ENCODE data around the gene ENTPD6.
A peak's percentile ranks its signal among the peaks of the same experiment; 100 is the strongest.

ENTPD6 gene

DNA sequence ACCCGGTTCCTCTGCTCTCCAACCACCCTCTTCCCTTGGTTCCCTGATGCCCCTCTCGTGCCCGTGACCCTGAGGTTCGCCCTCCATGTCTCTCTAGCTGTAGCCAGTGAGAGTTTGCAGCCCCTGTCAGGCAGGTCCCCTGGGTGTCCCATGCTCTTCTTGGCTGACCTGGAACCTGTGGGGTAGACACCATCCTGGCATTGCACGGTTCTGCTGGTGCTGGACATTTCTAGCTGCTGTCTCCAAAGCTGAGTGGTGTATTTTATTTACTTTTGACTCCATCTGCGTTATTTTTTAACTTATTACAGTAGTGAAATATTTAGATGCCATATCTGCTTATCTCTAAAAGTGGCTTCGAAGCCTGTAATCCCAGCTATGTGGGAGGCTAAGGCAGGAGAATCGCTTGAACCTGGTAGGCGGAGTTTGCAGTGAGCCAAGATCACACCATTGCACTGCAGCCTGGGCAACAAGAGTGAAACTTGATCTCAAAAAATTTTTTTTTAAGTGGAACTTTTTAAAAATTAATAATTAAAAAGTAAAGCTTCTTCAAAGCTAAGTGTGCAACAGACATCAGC lies 12.5 kb downstream of the ENTPD6 start:
- DNase-seq (ENCODE audit: low spot score) = no peak

DNA sequence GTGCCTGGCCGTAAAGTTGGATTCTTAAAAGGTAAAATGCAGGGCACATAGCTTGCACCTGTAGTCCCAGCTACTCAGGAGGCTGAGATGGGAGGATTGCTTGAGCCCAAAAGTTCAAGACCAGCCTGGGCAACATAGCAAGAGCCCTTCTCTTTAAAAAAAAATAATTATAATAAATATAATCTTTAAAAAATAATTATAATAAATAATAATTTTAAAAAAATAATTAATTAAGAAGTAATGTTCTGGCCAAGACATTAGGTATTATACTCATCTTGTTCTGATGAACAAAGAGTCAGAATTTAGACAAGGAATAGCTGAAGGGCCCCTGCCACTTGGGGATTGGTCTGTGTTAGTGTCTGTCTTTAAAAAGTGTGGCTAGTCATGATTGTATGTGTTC lies 13.9 kb downstream of the ENTPD6 start:
- DNase-seq (ENCODE audit: low spot score) = no peak

DNA sequence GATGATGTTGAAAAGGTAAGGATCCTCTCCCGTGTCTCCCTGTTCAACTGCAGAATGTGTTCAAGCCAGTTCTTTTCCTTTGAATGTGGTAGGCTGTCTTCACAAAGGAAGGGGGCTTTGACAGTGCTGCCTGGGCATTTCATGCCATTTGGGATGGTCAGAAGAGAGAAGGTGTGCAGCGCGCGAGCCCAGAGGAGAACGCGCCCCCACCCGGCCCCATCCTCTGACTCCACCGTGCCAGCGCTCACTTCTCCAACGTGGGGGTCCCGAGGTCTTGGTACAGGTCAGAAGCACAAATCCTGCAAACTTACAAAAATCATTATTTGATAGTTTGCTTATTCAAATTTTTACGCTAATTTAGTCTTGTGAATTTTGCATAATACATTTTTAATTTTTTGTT lies 14.4 kb downstream of the ENTPD6 start:
- DNase-seq (ENCODE audit: low spot score) = no peak

DNA sequence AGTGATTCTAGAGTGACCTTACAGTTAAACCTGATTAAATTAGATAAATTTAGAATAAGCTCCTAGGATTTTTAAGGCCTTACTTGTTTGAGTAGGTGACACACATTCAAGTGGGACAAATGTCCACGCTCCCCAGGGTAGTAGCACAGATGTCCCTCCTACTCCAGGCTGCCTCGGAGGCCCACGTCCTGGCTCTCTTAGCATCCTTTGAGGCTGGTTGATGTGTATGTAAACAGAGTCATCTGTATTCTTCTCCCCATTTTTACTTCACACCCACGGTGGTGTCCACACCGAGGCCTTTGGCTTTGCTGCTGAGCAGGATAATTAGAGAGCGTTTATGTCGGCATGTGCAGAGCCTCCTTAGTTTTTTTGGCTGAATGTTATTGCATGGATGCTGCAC lies 15.8 kb downstream of the ENTPD6 start:
- no peak for DNase-seq (ENCODE audit: low spot score)

DNA sequence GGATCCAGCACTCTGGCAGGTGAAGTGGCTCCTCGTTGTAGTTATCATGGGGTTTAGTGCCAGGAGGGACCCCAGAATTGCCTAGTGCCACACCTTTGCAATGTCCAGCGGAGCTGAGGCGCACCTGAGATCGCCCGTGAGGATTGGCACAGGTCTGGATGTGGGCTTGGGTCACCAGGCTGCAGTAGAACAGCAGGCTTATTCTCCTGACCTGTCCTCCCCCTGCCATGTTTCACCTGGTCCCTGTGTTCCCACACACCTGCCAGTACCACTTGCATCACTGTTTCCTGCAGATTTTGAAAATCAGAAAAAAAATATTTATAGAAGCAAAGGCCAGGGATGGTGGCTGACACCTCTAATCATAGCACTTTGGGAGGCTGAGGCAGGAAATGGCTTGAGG lies 16.7 kb downstream of the ENTPD6 start:
- DNase-seq (ENCODE audit: low spot score) = no peak

DNA sequence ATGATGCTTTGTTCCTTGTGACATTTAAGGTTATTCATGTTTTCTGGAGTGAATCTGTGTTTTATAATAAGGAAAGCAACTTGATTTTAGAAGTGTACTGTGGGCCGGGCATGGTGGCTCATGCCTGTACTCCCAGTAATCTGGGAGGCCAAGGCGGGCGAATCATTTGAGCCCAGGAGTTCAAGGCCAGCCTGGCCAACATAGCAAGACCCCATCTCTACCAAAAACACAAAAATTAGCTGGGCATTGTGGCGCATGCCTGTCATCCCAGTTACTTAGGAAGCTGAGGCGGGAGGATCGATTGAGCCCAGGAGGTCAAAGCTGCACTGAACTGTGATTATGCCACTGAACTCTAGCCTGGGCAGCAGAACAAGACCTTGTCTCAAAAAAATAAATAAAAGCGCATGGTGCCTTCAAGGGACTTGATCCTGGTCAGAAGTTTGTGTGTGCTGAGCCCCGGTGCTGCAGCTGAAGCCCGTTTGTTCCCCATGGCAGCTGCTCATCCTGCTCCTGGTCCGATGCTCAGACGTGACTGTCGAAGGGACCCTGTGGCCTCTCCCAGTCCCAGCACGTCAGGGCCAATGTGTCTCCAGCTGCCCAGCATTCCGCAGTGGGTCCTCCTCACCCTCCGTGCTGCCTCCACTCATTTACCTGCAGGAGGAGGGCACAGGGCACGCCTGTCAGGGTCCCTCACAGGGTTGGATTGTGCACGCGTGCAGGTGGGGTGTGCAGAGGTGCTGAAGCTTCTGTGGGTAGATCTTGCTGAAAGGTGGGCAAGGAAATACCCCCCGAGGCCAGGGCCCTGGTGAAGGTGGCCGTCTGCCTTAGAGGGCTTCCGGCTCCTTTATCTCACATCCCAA lies 18.3 kb downstream of the ENTPD6 start:
- no peak for DNase-seq (ENCODE audit: low spot score)

DNA sequence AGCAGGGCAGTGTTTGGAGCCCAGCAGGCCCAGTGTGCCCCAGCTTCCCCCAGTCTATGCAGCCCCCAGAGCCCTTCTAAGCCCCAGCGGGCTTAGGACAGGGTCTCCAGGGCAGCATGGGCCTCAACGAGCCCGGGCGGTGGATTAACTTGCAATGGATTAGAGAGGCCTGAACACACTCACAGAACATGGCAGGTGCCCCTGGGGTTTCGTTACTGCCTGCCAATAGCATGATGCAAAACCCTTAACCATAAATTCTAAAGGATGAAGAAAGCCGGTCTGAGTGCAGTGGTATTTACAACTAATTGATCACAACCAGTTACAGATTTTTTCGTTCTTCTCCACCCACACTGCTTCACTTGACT lies 18.9 kb downstream of the ENTPD6 start:
- DNase-seq (ENCODE audit: low spot score) = no peak

DNA sequence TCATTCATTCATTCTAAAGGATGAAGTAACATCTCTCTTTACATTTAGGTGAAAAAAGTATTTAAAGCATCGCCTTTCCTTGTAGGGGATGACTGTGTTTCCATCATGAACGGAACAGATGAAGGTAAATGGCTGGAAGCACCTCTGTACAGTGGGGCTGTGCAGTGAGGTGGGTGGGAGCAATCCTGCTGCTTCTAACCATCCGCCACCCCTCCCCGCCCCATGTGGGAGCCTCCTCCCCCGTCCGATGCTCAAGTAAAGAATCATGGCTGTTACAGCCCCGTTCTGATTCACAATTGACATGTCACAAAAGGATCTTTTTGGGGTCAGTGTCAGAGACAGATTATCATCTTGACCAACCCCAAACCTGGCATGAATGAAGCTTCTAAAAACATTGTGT lies 19.3 kb downstream of the ENTPD6 start:
- no peak for DNase-seq (ENCODE audit: low spot score)

DNA sequence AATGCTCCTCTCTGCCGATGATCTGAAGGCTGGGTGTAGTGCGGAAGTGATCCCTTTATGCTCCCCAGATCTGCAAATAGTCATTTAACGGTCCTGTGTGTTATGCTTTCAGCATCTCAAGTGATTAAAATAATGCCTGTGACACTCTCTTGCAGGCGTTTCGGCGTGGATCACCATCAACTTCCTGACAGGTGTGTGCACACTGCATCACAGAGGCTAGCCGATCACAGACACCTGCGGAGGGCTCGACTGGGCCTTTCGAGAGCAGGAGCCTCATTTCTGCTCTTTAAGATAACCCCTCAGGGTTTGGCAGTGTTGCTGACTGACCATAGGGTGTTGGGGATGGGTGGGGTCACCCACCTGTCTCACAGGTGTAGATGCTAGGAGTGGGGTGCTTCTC lies 20.0 kb downstream of the ENTPD6 start:
- no peak for DNase-seq (ENCODE audit: low spot score)

DNA sequence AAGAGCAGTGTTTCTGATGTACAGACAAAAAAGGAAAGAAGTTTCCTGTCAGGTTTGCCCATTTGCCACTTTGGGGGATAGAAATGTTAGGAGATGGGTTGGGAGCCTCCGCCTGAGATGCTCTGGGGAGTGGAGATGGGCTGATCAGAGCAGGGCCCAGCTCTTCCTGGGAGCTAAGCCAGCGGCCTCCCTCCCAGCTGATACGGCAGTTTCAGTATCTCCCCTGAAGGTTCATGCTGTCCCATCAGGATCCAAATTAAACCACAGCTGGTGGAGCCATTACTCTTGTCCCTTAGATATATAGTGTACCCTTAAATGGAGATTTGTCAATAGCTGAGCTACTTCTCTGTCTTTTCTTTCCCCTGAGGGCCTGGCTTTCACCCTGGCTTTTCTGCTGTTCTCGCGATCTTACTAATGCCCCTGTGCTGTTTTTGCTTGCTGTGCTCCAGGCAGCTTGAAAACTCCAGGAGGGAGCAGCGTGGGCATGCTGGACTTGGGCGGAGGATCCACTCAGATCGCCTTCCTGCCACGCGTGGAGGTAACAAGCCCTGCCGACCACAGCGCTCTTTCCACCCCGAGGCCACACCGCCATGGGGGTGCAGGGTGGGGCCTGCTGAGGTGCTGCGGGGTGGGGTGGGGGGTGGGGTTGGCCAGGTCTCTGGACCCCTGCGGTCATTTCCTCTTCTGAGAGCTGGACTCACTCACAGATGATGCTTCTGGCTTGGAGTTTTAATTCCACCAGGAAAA lies 20.9 kb downstream of the ENTPD6 start:
- no peak for DNase-seq (ENCODE audit: low spot score)

DNA sequence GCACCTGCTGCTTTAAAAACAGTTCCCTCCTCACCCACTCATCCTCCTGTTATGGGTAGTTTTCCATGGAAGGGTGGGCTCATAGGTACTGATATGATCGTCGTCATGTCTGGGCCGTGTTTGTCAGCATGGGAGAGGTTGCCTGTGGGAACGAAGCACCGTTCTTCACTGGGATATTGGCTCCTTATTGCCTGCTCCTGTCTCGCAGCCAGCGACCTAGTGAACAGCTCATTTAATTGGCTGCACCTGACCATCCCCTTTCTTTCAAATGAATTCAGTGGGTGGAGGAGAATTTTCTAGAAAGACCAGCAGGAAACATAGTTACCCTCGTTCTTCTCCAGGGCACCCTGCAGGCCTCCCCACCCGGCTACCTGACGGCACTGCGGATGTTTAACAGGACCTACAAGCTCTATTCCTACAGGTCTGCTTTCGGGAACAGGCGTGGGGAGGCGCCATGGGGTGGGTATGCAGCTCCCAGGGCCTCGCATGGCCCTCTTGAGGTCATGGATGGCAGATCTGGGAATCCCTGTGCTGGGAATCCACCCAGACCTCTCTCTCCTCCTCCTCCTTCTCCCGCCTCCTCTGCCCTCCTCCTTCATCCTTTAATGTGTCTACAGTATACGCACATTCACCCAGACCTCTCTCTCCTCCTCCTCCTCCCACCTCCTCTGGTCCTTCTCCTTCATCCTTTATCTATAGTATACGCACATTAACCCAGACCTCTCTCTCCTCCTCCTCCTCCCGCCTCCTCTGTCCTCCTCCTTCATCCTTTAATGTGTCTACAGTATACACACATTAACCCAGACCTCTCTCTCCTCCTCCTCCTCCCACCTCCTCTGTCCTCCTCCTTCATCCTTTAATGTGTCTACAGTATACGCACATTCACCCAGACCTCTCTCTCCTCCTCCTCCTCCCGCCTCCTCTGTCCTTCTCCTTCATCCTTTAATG lies 21.9 kb downstream of the ENTPD6 start:
- DNase-seq (ENCODE audit: low spot score) = no peak

DNA sequence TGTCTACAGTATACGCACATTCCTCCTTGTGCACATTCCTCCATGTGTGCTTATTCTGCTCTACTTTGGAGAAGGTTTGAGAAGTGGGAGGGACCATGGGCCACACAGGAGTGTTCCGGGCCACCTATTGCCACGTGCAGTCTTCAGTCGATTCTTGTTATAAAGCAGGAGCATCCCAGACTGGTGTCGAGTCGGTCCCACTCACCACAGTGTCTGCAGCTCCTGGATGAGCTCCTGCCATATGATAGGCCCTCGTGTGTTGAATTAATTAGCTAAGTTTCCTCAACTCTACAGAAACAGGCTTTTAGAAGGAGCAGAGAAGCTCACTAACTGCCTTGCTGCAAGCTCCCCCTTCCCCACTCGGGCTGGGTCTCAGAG lies 22.6 kb downstream of the ENTPD6 start:
- DNase-seq (ENCODE audit: low spot score) = no peak

DNA sequence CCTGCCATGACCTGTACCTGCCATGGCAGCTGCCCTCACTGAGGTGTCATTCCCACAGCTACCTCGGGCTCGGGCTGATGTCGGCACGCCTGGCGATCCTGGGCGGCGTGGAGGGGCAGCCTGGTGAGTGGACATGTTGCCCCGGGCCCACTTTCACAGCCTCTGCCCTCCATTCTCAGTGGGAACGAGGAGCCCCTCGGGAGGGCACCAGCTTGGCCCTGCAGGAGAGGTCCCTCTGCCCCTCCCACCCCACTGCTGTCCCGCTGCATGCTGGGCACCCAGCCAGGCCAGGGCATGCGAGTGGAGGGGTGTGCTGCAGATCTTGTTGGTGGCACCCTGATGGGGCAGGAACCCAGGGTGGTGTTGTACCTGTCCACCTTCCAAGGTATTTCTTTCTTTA lies 23.0 kb downstream of the ENTPD6 start:
- no peak for DNase-seq (ENCODE audit: low spot score)

DNA sequence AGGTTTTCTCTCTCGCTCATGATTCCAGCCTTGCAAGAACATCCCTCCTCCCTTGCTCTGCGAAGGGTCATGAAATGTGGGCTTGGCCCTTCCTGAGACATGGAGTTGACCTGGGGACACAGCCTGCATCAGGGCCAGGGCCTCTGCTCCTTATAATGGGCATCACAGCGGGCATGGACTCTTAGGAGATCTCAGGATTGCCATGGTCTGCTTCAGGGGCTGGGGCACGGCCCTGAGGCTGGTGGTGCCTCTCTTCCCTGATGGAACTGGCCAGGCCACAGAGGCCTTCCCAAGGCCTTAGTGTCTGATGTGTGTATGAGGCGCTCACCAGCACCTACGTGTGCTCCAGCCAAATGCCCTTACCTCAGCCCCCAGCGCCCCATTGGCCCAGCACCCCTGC lies 23.9 kb downstream of the ENTPD6 start:
- no peak for DNase-seq (ENCODE audit: low spot score)

DNA sequence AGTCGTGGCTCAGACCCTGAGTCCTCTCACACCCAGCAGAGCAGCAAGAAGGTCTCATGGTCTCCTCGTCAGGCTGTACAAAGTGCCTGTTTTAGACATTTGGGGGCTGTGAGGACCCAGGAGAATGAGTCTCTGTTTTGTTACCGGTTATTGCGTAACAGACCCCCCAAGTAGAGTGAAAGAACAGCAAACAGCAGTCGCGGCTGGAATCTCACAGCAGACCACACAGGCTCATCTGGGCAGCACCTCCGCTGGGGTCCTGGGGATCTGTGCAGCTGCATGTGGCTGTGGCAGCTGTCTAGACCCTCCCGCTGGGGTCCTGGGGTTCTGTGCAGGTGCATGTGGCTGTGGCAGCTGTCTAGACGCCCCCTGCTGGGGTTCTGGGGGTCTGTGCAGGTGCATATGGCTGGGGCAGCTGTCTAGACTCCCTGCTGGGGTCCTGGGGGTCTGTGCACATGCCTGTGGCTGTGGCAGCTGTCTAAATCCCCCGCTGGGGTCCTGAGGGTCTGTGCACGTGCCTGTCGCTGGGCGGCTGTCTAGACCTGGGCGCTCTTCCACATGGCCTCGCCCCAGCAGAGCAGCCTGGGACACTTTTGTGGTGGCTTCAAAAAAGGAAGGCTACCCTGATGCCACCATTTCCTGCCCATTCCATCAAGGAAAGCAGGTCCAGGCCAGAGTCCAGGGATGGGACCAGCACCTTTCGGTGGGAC lies 24.7 kb downstream of the ENTPD6 start:
- peak; percentile 62 for DNase-seq (ENCODE audit: low spot score)

DNA sequence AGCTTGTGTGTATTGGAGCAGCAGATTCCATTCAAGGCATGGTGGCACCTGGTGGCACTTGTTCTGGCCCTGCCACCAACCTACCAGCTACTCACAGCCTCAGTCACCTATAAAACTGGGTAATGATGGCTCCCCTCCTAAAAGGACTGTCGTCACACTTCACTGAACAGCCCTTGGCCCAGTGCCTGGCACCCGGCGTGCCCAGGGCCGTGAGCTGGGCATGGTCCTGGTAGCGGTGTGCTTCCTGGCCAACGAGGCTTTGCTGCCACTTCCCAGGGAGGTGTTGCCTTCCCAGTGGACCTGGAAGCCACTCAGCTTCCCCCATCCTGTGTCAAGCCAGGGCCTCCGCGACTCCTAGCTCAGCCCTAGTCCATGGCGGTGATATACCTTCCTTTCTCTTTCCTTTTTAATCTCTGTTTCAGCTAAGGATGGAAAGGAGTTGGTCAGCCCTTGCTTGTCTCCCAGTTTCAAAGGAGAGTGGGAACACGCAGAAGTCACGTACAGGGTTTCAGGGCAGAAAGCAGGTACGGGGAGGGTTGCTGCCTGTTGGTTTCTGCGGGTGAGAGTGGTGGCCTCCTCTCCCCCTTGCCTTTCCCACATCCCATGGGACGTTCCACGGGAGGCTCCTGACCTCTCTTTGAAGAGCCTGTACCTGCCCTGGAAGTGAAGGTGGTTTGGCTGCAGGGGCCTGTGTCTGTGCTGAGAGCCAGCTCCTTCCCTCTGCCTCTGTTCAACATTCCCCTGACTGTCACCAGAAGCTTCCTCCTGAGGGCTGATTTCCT lies 25.5 kb downstream of the ENTPD6 start:
- no peak for DNase-seq (ENCODE audit: low spot score)

DNA sequence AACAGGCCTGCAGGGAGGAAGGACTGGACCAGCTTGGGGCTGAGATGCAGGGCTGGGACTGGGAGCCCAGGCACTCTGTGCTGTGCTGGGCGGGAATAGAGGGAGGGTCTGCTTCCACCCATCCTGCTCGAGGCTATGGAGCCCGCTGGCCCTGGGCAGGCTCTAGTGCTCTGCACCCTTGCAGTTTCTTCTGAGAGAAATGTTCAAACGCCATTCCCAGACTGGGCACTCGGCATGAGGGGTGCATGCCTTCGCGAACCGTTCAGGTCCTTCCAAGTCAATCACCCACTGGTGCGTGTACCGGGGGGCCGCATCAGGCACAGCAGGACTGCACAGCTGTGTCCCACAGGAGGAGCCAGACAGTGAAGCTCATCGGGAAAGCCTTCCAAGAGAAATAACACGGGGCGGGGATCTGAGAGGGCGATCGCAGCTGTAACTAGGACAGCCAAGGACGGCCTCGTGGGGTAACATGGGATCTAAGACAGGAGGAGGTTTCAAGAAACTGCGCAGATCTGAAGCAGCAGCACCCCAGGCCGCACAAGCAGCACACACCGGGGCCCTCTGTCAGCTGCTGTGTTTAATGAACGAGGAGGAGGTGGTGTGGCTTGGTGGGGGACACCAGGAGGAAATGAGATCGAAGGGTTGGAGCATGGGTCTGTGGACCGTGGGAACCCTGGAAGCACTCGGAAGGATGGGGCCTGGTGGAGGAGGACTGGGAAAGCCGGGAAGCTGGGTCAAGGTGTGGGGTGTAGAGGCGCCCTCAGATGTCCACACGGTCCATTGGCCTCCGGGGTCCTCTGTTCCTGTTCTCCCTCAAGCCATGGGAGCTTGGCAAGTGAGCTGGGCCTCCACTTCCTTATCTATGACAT lies 26.3 kb downstream of the ENTPD6 start:
- no peak for DNase-seq (ENCODE audit: low spot score)

DNA sequence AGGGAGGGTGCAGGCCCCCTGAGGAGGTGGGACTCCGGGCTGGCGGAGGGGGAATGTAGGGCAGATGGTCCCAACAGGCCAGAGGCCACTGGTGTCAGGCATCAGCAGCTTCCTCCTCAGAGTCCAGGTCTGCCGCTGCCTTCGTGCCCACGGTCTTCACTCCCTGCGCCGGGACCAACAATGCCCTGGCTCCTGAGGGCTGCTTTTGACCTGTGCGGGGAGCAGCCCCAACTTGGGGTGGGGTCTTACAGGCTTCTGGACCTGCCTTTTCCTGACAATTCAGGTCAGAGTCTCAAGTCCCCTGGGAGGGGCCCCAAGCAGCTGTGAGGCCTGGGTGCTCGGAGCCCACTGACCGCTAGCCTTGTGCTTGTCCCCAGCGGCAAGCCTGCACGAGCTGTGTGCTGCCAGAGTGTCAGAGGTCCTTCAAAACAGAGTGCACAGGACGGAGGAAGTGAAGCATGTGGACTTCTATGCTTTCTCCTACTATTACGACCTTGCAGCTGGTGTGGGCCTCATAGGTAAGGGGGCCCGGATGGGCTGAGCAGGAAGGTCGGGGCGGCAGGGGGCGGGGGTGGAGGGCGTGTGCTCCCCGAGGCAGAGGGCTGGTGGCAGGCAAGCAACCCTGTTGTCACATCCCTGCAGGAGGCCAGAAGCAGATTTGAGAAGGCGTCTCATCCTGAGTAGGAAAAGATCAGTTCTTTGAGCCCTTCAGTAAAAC lies 27.1 kb downstream of the ENTPD6 start:
- DNase-seq (ENCODE audit: low spot score) = no peak
